GM21786 (cell line): Measurements from ENCODE around the gene SLC35F1.

Experiments
- ATAC-seq: cut with Tn5 transposase; IDR thresholded peaks from one replicate; pipeline ENCODE4 v1.9.1; 2021; ENCODE audit not compliant: unreplicated experiment

SLC35F1 gene

GRCh38 chr6:118186672-118187567 lies 279.9 kb downstream of the SLC35F1 start:
- peak; percentile 64 for ATAC-seq

DNA sequence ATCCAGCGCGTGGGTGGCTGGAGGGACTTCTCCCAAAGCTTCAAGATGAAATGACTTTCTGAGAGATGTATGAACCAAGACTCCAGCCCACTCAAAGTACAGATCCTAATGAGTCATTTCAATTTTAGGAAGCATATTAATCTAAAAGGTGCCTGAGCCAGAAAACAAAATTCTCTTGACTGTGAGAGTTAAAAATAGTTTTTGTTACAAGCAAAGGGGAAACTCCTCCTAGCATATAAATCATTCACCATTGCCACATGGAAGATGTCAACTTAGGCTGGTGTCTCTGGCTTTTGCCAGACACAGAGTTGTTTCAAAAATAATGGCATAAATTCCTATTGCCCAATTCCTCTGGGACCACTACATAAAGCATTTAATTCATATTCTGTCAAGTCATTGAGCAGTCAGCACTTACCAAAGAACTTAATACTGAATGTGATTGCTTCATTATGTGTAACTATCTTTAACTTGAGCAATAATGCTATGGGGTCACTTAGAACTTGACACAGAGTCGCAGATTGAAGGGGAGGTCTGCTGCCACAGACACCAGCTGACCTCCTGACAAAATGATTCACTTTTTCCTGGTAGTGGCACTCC lies 280.6 kb downstream of the SLC35F1 start:
- ATAC-seq = peak; percentile 33

DNA sequence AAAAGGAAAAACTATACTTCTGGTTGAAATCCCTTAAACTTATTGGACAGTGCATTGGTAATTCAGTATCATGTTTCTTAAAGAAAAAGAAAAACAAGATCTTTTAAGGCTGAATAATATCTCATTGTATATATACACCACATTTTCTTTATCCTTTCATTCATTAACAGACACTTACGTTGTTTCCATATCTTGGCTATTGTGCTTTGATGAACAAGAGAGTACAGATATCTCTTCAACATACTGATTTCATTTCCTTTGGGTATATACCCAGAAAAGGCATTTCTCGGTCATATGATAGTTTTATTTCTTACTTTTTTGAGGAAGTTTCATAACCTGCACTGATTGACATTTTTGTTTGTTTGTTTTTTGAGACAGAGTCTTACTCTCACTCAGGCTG lies 281.5 kb downstream of the SLC35F1 start:
- ATAC-seq = no peak

- no peak for ATAC-seq
Measured at GRCh38 chr6:118197539-118197938, 290.5 kb downstream of the SLC35F1 start.

GRCh38 chr6:118198746-118199145 lies 291.7 kb downstream of the SLC35F1 start:
- no peak for ATAC-seq

GRCh38 chr6:118200160-118200559 lies 293.1 kb downstream of the SLC35F1 start:
- ATAC-seq = no peak

DNA sequence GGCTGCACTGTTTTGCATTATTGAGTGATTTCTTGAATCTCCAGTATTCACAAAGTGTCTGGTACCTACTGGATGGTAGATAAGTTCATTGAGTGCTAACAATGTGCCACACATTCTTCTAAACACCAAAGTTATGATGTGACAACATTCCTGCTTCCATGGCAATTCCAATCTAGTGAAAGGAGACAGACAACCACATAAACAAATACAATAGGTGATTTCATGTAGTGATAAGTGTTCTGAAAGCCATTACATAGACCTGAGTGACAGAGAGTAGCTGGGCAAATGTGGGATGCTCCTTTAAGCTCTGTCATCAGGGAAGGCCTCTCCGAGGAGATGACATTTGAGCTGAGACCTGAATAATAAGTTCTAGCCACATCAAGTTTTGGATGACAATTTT lies 295.5 kb downstream of the SLC35F1 start:
- ATAC-seq = no peak

DNA sequence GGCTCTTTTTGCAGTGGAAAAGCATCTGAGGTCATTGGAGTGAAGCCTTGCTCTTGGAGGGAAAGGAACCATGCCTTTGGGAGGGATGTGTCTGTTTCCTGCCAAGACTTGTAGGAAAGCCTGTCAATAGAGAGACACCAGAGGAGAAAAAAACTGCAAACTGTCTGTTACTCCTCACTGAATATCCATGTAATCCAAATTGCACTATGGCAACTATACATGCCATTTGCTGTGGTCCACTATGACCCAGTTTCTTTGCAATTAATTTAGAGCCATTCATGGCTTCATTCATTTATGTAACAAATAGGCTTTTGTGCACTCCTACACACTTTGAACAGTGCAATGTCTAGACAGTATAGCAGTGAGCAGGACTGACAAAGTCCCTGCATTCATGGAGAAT lies 296.5 kb downstream of the SLC35F1 start:
- ATAC-seq = no peak

DNA sequence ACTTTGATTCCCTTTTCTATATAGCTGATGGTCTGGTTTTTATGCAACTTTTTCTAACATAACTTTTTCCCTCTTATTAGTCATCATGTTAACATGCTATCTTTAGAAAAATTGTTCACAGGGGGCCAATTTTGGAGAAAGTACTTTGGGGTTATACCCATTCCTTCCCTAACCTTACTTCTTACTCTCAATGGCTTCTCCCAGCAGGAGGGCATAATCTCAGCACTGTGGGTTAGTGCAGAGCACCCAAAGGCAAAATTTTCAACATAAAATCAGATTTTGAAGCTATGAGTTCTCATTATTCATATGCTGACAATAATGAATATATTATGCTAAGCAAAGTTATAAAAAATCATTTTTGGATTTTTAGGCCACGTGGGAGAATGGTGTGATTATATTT lies 299.2 kb downstream of the SLC35F1 start:
- ATAC-seq = no peak

DNA sequence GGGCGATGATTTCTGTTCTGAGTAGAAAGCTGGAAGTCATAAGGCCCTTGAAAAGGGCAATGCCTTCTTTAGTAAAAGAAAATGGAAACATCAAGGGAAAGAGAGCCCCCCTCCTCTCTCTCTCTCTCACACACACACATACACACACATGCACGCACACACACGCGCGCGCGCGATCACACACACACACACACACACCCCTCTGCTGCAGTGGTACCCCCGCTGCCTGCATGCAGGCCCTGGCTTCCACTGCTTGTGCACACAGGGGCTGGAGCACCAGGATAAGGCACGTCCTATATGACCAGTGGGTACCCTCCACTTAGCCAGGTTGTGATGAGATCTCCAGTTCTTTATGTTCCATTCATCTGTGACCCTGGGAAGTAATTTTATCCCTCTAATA lies 300.9 kb downstream of the SLC35F1 start:
- no peak for ATAC-seq

DNA sequence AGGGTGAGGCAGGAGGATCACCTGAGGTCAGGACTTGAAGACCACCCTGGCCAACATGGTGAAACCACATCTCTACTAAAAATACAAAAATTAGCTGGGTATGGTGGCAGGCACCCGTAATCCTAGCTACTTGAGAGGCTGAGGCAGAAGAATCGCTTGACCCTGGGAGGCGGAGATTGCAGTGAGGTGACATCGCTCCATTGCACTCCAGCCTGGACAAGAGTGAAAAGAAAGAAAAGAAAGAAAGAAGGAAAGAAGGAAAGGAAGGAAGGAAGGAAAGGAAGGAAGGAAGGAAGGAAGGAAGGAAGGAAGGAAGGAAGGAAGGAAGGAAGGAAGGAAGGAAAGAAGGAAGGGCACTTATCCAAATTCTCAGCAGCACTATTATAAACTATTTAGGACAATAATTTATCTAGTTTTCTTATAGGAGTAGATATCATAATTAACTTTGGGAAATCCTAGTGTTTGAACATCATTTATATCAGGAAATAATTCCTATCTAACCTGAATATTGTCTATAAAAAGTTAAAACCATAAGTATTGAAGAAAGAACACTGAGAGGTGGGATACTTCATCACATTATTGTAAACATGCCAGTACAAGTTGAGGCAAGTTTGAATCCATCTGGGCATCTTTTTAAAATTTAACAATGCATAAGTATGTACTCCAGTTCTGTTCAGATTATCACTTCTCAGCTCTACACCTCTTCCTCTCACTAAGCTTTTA lies 305.5 kb downstream of the SLC35F1 start:
- no peak for ATAC-seq

GRCh38 chr6:118215269-118215668 lies 308.2 kb downstream of the SLC35F1 start:
- no peak for ATAC-seq

- no peak for ATAC-seq
Measured at GRCh38 chr6:118216751-118217150, 309.7 kb downstream of the SLC35F1 start.

- ATAC-seq = no peak
Measured at GRCh38 chr6:118218156-118218555, 311.1 kb downstream of the SLC35F1 start.

- ATAC-seq = no peak
Measured at GRCh38 chr6:118220429-118221128, 313.5 kb downstream of the SLC35F1 start.

GRCh38 chr6:118223316-118223715 lies 316.3 kb downstream of the SLC35F1 start:
- ATAC-seq = no peak

- no peak for ATAC-seq
Measured at GRCh38 chr6:118228886-118229285, 321.8 kb downstream of the SLC35F1 start.

GRCh38 chr6:118240878-118241528 lies 333.9 kb downstream of the SLC35F1 start:
- ATAC-seq = peak; percentile 81

- no peak for ATAC-seq
Measured at GRCh38 chr6:118246406-118246805, 339.3 kb downstream of the SLC35F1 start.

GRCh38 chr6:118248171-118248570 lies 341.1 kb downstream of the SLC35F1 start:
- no peak for ATAC-seq

DNA sequence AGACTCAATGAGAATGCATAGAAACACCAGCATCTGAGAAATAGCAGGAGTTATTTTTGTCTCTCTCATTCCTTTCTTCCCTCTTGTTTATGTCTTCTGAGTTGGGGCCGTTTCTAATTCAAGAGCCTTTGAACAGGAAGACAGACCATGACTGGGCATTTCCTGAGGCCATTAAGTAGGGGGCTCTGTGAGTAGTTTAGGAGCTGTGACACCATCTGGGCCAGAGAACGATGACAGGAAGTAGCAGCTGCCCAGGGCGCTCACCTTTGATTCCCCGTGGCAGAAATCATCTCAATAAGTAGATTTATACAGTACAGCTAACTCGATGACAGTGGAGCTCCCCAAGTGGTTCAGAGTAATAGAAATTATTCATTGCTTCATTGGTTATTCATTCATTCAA lies 342.6 kb downstream of the SLC35F1 start:
- no peak for ATAC-seq
